IPS DF 4.7 (cell line): Measurements from ENCODE around the gene SLC6A4.
"Not testable (repeated sequence)": the region's sequence is repeated elsewhere in the genome, so short reads cannot be mapped to it uniquely, and the experiment has no call there.

ENCODE experiments used
- DNase-seq: peaks from one replicate; pipeline ENCODE4 v3.0.0-alpha.2; 2013; ENCODE audit warnings: low spot score; ENCODE audit errors: extremely low read depth

The SLC6A4 gene

GRCh38 chr17:30219833-30220232, 15.7 kb downstream of the SLC6A4 start:
- no peak for DNase-seq

GRCh38 chr17:30219315-30219714, 16.2 kb downstream of the SLC6A4 start:
- no peak for DNase-seq

- DNase-seq = no peak
Observed at GRCh38 chr17:30218799-30219198, 16.7 kb downstream of the SLC6A4 start.

- DNase-seq = no peak
Observed at GRCh38 chr17:30217746-30218245, 17.7 kb downstream of the SLC6A4 start.

GRCh38 chr17:30217054-30217453, 18.4 kb downstream of the SLC6A4 start:
- no peak for DNase-seq

- no peak for DNase-seq
Observed at GRCh38 chr17:30212750-30213149, 22.7 kb downstream of the SLC6A4 start.

- DNase-seq = no peak
Observed at GRCh38 chr17:30211371-30211770, 24.1 kb downstream of the SLC6A4 start.

GRCh38 chr17:30210901-30211300, 24.6 kb downstream of the SLC6A4 start:
- DNase-seq = no peak

GRCh38 chr17:30210366-30210765, 25.1 kb downstream of the SLC6A4 start:
- no peak for DNase-seq

- no peak for DNase-seq
Observed at GRCh38 chr17:30209930-30210329, 25.6 kb downstream of the SLC6A4 start.

GRCh38 chr17:30208214-30208613, 27.3 kb downstream of the SLC6A4 start:
- DNase-seq = no peak

GRCh38 chr17:30207655-30208054, 27.8 kb downstream of the SLC6A4 start:
- DNase-seq = no peak

GRCh38 chr17:30203471-30203981, 32.0 kb downstream of the SLC6A4 start:
- DNase-seq = no peak

GRCh38 chr17:30200656-30201055, 34.8 kb downstream of the SLC6A4 start:
- not testable (repeated sequence) for DNase-seq

- no peak for DNase-seq
Observed at GRCh38 chr17:30200106-30200505, 35.4 kb downstream of the SLC6A4 start.

- DNase-seq = no peak
Observed at GRCh38 chr17:30199600-30199999, 35.9 kb downstream of the SLC6A4 start.

GRCh38 chr17:30197416-30197815, 38.1 kb downstream of the SLC6A4 start:
- DNase-seq = no peak

GRCh38 chr17:30196504-30196903, 39.0 kb downstream of the SLC6A4 start:
- DNase-seq = no peak

- DNase-seq = no peak
Observed at GRCh38 chr17:30191072-30191471, 44.4 kb downstream of the SLC6A4 start.

GRCh38 chr17:30188211-30188939, 47.1 kb downstream of the SLC6A4 start:
- DNase-seq = no peak

- no peak for DNase-seq
Observed at GRCh38 chr17:30187573-30187972, 47.9 kb downstream of the SLC6A4 start.

GRCh38 chr17:30186761-30187160, 48.7 kb downstream of the SLC6A4 start:
- no peak for DNase-seq

- DNase-seq = no peak
Observed at GRCh38 chr17:30176855-30177254, 58.6 kb downstream of the SLC6A4 start.
